ENCODE measurements around the gene CST5. TPM values are rescaled to one million over a fixed set of nuclear protein-coding genes. Genes with fewer than 3 reads are reported as not detected.
A peak's percentile ranks its signal among the peaks of the same experiment; 100 is the strongest.
"Not testable (repeated sequence)": the region's sequence is repeated elsewhere in the genome, so short reads cannot be mapped to it uniquely, and the experiment has no call there.

CST5 gene
- total RNA-seq, 2 experiments from 2014 or later, result not detected

GRCh38 chr20:23918101-23918862 lies 38.7 kb upstream of the CST5 start:
- ChIA-PET POLR2A (no interaction called here), CTCF (no interaction called here)
- no peak for DNase-seq
- H3K27ac Mint-ChIP-seq, result no peak overlapping the region
- H3K4me1 Mint-ChIP-seq, result peaks cover 20% of the 10 kb centered on the region
- H3K9me3 Mint-ChIP-seq, result no peaks in the 10 kb centered on the region
- no peaks in the 10 kb centered on the region for H3K36me3 Mint-ChIP-seq (ENCODE audit: low read depth)
- H3K4me3 Mint-ChIP-seq, result no peak overlapping the region
- H3K27me3 Mint-ChIP-seq, result no peaks in the 10 kb centered on the region

- no peaks in the 10 kb centered on the region for H3K9me3 Mint-ChIP-seq
- H3K27me3 Mint-ChIP-seq, result no peaks in the 10 kb centered on the region
- no peaks in the 10 kb centered on the region for H3K36me3 Mint-ChIP-seq (ENCODE audit: low read depth)
- POLR2A ChIA-PET, result no interaction called here
- H3K4me1 Mint-ChIP-seq, result peaks cover 20% of the 10 kb centered on the region
- no peak for DNase-seq
- CTCF ChIA-PET, result interaction anchor here (1.2 kb wide), 1 partner anchor 8 kb away, joined by 4 read pairs; no protein-coding TSS in a partner anchor
- no peak overlapping the region for H3K4me3 Mint-ChIP-seq
- no peak overlapping the region for H3K27ac Mint-ChIP-seq
These were observed 37.6 kb upstream of the CST5 start for GRCh38 chr20:23917024-23917725.

GRCh38 chr20:23915844-23916243 lies 36.3 kb upstream of the CST5 start:
- Mint-ChIP-seq H3K27ac (no peak overlapping the region), H3K9me3 (no peaks in the 10 kb centered on the region), H3K36me3 (ENCODE audit: low read depth) (no peaks in the 10 kb centered on the region), H3K27me3 (no peaks in the 10 kb centered on the region), H3K4me1 (peaks cover 16% of the 10 kb centered on the region), H3K4me3 (no peak overlapping the region)
- ChIA-PET POLR2A (no interaction called here), CTCF (no interaction called here)
- no peak for DNase-seq

- H3K27me3 Mint-ChIP-seq; POLR2A ChIA-PET; H3K4me3 Mint-ChIP-seq; CTCF ChIA-PET; H3K27ac Mint-ChIP-seq; H3K4me1 Mint-ChIP-seq; DNase-seq; H3K36me3 Mint-ChIP-seq (ENCODE audit: low read depth); H3K9me3 Mint-ChIP-seq: not testable (repeated sequence)
These were observed 34.9 kb upstream of the CST5 start for GRCh38 chr20:23914469-23914868.

- Mint-ChIP-seq H3K27ac (no peak overlapping the region), H3K27me3 (peaks cover 11% of the 10 kb centered on the region), H3K4me1 (no peaks in the 10 kb centered on the region), H3K9me3 (peaks cover 27% of the 10 kb centered on the region), H3K36me3 (ENCODE audit: low read depth) (peaks cover 5% of the 10 kb centered on the region), H3K4me3 (no peak overlapping the region)
- no peak for DNase-seq
- ChIA-PET CTCF (no interaction called here), POLR2A (no interaction called here)
These were observed 30.7 kb upstream of the CST5 start for GRCh38 chr20:23910210-23910609.

- peaks cover 17% of the 10 kb centered on the region for H3K27me3 Mint-ChIP-seq
- peaks cover 5% of the 10 kb centered on the region for H3K36me3 Mint-ChIP-seq (ENCODE audit: low read depth)
- H3K4me3 Mint-ChIP-seq, result no peak overlapping the region
- peaks cover 33% of the 10 kb centered on the region for H3K9me3 Mint-ChIP-seq
- H3K27ac Mint-ChIP-seq, result no peak overlapping the region
- CTCF ChIA-PET, result no interaction called here
- DNase-seq, result no peak
- H3K4me1 Mint-ChIP-seq, result no peaks in the 10 kb centered on the region
- POLR2A ChIA-PET, result no interaction called here
These were observed 29.8 kb upstream of the CST5 start for GRCh38 chr20:23909390-23909789.

GRCh38 chr20:23907579-23907978 lies 28.0 kb upstream of the CST5 start:
- peaks cover 19% of the 10 kb centered on the region for H3K27me3 Mint-ChIP-seq
- H3K4me1 Mint-ChIP-seq, result peaks cover 6% of the 10 kb centered on the region
- no peak for DNase-seq
- no peak overlapping the region for H3K4me3 Mint-ChIP-seq
- H3K36me3 Mint-ChIP-seq (ENCODE audit: low read depth), result peaks cover 14% of the 10 kb centered on the region
- H3K27ac Mint-ChIP-seq, result no peak overlapping the region
- H3K9me3 Mint-ChIP-seq, result peaks cover 40% of the 10 kb centered on the region
- ChIA-PET POLR2A (interaction anchor here (0.7 kb wide), 1 partner anchor 248 kb away, joined by 3 read pairs; no protein-coding TSS in a partner anchor), CTCF (no interaction called here)

GRCh38 chr20:23902396-23902795 lies 22.8 kb upstream of the CST5 start:
- H3K27me3 Mint-ChIP-seq, result peaks cover 30% of the 10 kb centered on the region
- POLR2A ChIA-PET, result interaction anchor here (0.7 kb wide), 1 partner anchor 548 kb away, joined by 4 read pairs; no protein-coding TSS in a partner anchor
- peaks cover 27% of the 10 kb centered on the region for H3K9me3 Mint-ChIP-seq
- DNase-seq, result peak; percentile 63
- H3K4me3 Mint-ChIP-seq, result peak overlapping the region; percentile 58
- peaks cover 16% of the 10 kb centered on the region for H3K4me1 Mint-ChIP-seq
- CTCF ChIA-PET, result not testable (repeated sequence)
- H3K27ac Mint-ChIP-seq, result peak overlapping the region; percentile 93
- peaks cover 21% of the 10 kb centered on the region for H3K36me3 Mint-ChIP-seq (ENCODE audit: low read depth)

GRCh38 chr20:23890867-23891266 lies 11.3 kb upstream of the CST5 start:
- H3K27me3 Mint-ChIP-seq, result peaks cover 27% of the 10 kb centered on the region
- H3K36me3 Mint-ChIP-seq (ENCODE audit: low read depth); H3K4me3 Mint-ChIP-seq; CTCF ChIA-PET; POLR2A ChIA-PET; DNase-seq; H3K9me3 Mint-ChIP-seq; H3K4me1 Mint-ChIP-seq; H3K27ac Mint-ChIP-seq: not testable (repeated sequence)

GRCh38 chr20:23889775-23890187 lies 10.2 kb upstream of the CST5 start:
- POLR2A ChIA-PET, result no interaction called here
- Mint-ChIP-seq H3K4me1 (peaks cover 4% of the 10 kb centered on the region), H3K4me3 (no peak overlapping the region), H3K27ac (no peak overlapping the region), H3K9me3 (no peaks in the 10 kb centered on the region), H3K27me3 (peaks cover 18% of the 10 kb centered on the region), H3K36me3 (ENCODE audit: low read depth) (no peaks in the 10 kb centered on the region)
- DNase-seq, result peak; percentile 85
- CTCF ChIA-PET, result interaction anchor here (1.0 kb wide), 1 partner anchor 39 kb away, joined by 3 read pairs; no protein-coding TSS in a partner anchor

- peaks cover 4% of the 10 kb centered on the region for H3K27me3 Mint-ChIP-seq
- POLR2A ChIA-PET, result no interaction called here
These were observed 8.3 kb upstream of the CST5 start for GRCh38 chr20:23887856-23888255.

GRCh38 chr20:23884771-23885162 lies 5.2 kb upstream of the CST5 start:
- CTCF ChIA-PET, result no interaction called here
- no peaks in the 10 kb centered on the region for H3K9me3 Mint-ChIP-seq
- no peaks in the 10 kb centered on the region for H3K36me3 Mint-ChIP-seq (ENCODE audit: low read depth)
- H3K27ac Mint-ChIP-seq, result no peak overlapping the region
- no peak overlapping the region for H3K4me3 Mint-ChIP-seq
- peaks cover 2% of the 10 kb centered on the region for H3K27me3 Mint-ChIP-seq
- DNase-seq, result no peak
- POLR2A ChIA-PET, result no interaction called here
- H3K4me1 Mint-ChIP-seq, result peaks cover 4% of the 10 kb centered on the region

More at GRCh38 chr20:23887856-23888255, 8.3 kb upstream of the CST5 start:
- H3K4me3 Mint-ChIP-seq, result no peak overlapping the region
- CTCF ChIA-PET, result no interaction called here
- no peak overlapping the region for H3K27ac Mint-ChIP-seq
- no peaks in the 10 kb centered on the region for H3K36me3 Mint-ChIP-seq (ENCODE audit: low read depth)
- DNase-seq, result no peak
- H3K9me3 Mint-ChIP-seq, result no peaks in the 10 kb centered on the region
- H3K4me1 Mint-ChIP-seq, result peaks cover 4% of the 10 kb centered on the region

- Mint-ChIP-seq H3K9me3 (no peaks in the 10 kb centered on the region), H3K4me1 (peaks cover 4% of the 10 kb centered on the region), H3K4me3 (no peak overlapping the region), H3K27ac (no peak overlapping the region), H3K36me3 (ENCODE audit: low read depth) (no peaks in the 10 kb centered on the region), H3K27me3 (peaks cover 2% of the 10 kb centered on the region)
- ChIA-PET POLR2A (no interaction called here), CTCF (no interaction called here)
- DNase-seq, result no peak
These were observed 4.7 kb upstream of the CST5 start for GRCh38 chr20:23884136-23884770.
